ENCODE data around the gene ZIM2.

- TF ChIP-seq CTCF (IDR thresholded peaks at IDR 0.05) = no peak
- TF ChIP-seq POLR2A (IDR thresholded peaks at IDR 0.05) = no peak
Observed at GRCh38 chr19:56848166-56848565, 7.6 kb upstream of the ZIM2 start.
